Activated CD4-positive, alpha-beta T cell treated with anti-CD3 and anti-CD28 coated beads, Interleukin-2, amount 50 U/mL, for 24 hours (primary cell): Measurements from ENCODE around the gene HTR3D.
"Not testable (repeated sequence)": the region's sequence is repeated elsewhere in the genome, so short reads cannot be mapped to it uniquely, and the experiment has no call there.

Source experiments
- DNase-seq, 2 donors: peaks; one replicate each; pipeline ENCODE4 v3.0.0-alpha.2; 2020; ENCODE audit warnings: low read depth in 1 of 2, low spot score in 1 of 2

The HTR3D gene

DNA sequence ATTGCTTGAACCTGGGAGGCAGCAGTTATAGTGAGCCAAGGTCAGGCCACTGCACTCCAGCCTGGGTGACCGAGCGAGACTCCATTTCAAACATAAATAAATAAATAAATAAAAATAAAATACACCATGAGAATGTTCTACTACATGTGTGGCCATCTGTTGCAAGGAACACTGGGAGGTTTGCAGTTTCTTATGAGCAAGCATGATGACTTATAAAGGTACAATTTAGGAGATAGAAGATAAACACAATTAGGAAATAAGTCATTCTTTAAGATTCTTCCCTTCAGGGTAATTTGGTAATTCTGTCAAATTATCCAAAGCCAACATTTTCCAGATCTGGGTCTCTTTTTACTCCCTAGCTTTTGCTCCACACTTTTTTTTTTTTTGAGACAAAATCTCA is 34.7 kb downstream of the HTR3D start:
- DNase-seq: no peak

DNA sequence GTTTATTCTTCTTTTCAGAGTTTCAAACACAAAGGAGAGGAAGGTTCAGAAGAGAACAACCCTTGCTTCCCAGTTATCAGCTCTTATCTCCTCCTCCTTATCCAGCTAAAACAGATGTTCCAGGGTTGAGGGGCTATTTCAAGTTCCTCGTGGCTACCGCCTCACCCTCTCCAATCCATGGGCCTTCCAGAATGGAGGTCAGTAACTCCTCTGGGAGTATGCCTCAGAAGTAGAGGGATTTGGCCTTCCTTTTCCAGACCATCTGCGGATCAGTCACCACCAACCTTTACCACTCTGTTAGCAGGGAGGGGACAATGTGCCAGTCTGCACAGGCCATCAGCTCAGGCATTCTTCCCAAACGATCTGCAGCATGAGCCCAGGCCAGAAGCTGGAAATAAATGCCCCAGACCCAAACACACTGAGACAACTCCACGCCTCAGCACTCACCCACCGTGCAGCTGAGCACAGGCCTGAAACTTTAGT is 36.1 kb downstream of the HTR3D start:
- DNase-seq: no peak

DNA sequence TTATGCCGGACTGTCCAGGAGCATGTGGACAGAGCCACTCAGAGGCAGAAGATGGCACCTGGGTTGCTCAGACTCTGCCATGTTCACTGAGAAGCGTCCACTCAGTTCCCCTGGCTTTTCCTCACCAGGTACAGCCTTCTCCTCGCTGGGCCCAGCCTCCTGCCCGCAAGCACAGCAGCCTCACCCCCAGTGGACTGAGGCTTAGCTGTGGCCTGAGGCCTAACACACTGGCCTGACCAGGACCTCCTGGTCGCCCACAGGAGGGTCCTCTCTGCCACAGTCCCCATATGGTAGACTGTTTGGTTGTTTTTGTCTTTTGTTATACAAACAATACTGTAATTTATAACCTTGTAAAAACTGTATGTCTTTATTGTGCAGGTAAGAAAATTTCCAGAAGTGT is 36.8 kb downstream of the HTR3D start:
- no peak for DNase-seq

DNA sequence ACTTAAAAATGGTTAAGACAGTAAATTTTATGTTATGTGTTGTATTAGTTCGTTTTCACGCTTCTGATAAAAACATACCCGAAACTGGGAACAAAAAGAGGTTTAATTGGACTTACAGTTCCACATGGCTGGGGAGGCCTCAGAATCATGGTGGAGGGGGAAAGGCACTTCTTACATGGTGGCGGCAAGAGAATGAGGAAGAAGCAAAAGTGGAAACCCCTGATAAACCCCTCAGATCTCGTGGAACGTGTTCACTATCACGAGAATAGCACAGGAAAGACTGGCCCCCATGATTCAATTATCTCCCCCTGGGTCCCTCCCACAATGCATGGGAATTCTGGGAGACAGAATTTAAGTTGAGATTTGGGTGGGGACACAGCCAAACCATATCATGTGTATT is 39.6 kb downstream of the HTR3D start:
- DNase-seq: not testable (repeated sequence)

DNA sequence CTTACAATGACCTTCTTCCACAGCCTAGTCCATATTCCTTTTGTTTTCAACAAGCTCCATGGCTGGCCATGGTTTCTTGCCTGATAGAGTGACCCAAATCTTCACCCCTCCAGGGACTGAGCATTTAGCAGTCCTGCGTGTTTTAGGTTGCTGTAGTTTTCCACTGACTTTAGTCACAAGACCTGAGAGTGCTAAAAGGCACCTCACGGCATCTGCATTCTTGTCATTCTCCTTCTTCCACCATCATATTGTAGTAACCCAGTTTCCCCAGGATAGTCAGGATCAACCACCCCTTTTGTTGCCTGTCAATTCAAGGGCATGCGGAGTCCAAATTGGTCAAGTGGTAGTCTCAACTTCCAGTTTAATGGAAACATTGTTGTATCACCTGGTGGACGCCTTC is 42.1 kb downstream of the HTR3D start:
- no peak for DNase-seq

DNA sequence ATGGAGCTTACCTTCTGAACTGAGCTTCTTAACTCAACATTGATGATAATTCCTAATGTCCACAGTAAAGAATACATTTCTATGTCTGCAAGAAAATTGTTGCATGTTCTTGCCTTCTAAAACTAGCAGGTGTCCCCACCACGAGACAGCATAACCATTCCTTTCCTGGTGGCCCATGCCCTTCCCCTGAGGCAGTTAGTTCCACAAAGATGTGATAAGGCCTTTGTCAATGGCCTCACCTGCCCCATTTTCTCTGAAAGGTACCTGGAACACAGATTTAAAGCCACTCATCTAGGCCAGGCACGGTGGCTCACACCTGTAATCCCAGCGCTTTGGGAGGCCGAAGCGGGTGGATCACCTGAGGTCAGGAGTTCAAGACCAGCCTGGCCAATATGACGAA is 44.4 kb downstream of the HTR3D start:
- DNase-seq: no peak

DNA sequence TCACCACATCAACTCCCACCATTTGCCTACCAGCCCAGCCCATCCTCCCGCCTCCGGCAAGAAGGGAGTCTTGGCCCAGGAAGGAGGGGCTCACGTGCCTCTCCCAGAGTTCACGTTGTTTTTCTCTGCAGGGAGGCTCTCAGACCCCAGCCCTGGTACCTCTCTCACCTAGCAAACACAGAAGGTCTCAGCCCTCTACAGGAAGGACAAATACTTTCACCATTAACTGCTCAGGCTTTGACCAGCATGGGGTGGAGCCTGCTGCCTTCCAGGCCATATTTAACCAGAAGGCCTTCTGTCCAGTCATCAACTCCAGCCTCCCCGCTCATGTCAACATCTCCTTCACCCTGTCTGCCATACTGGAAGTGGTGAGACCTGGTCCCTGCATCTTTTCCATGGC is 46.3 kb downstream of the HTR3D start:
- no peak for DNase-seq

DNA sequence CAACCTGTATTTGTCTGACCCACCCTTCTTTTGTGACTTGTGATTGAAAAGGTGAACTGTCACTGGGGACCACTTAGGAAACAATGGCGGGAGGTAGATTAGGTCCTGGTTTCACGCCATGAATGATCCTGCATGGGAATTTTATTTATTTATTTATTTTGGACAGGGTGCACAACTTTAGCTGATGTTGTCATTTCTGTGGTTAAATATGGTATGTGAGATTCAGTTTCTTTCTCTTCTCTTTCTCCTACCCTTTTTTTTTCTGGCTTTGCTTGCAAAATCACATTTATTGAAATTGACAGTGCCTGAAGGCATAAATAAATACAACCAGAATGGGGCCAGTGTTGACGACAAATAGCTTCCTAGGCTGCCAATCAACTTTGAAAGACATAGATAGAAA is 47.3 kb downstream of the HTR3D start:
- no peak for DNase-seq

DNA sequence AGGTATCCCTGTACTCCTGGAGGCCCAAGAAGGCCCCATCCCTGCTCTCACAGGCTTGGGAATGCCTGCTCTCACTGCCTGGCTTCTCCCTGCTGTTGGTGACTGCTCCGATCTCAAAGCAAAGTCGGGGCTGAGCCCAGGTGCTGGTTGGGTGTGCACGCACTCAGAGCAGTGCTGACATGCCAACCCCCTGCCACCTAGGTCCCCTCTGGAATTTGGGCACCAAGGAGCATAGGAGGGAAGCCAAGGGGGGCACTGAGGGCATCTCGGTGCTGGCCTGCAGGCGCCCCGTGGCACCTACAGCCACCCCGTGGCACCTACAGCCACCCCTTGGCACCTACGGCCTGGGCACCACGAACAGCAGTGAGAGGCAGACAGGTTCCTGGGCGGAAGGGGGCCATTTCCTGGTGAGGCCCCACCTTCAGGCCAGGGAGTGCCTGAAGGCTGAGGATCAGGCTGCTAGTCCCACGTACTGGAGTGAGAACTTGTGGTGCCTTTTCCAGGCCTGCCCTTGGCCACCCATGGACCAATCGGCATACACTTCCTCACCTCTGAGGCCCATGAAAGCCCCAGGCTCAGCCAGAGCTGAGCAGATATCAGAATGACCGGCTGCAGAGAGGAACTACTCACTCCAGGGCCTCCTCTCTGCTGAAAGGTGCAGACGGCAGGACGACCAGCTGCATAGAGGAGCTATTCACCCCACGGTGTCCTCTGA is 49.7 kb downstream of the HTR3D start:
- no peak for DNase-seq

DNA sequence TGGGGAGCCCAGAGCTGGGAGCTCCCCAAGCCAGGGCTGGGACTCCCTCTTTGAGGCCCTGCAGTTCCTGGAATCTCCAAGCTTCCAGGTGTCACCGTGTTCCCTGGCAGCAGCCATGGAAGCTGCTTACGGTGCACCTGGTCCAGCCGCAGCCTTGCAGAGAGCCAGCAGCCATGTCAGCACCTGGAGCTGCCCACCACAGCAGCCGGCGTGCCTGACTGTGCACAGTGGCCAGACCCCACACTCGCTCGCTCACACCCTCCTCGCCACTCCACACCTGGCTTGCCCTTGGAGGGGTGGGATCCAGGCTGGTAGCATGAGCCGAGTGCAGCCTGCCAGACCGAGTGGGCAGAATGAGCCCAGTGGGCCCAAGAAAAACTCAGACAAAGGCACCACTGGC is 50.5 kb downstream of the HTR3D start:
- no peak for DNase-seq

DNA sequence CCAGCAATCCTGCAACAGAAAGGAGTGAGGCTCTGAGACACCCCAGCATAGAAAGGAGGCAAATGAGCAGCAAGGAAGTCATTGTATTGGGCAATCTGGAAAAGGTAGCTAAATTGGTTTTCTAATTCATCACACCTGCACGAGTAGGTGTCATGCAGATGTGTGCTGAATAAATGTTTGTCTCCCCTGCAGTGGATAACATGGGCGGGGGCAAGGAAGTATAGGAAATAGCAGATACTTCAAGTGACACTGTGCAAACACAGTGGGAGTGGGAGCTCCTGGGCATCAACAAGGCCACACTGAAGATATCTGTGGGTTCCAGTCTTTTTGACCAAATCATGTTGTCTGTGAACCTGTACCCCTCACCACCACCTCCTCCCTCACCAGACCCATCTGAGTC is 50.9 kb downstream of the HTR3D start:
- no peak for DNase-seq

DNA sequence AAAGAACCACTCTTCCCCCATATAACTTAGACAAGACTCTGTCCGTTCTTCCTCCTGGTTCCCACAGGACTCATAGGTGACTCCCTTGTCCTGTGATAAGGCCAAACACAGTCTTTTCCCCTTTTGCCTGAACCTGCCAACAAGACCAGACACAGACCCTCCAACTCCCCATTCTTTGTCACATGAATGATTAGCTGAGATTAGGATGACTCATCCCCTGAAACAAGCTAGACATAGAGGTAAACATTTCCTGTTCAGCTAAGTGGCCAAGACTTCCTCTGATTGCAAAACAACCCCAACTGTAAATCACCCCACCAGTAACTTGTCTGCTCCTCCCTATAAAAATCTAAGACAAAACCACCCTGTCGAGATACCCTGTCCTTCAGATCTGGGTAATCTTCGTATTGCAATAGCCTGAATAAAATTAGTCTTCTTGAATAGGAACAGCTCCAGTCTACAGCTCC is 53.9 kb downstream of the HTR3D start:
- no peak for DNase-seq
